Mesothelial cell of epicardium (in vitro differentiated cells): ENCODE results near the gene PDGFC. TPM values are rescaled to one million over a fixed set of nuclear protein-coding genes. Genes with fewer than 3 reads are reported as not detected.

ENCODE experiments used
- DNase-seq, 2 experiments: peaks; one replicate each; pipeline ENCODE4 v3.0.0; 2021; ENCODE audit warnings: low spot score in 2 of 2; ENCODE audit not compliant: unreplicated experiment in 2 of 2
- H3K27ac Mint-ChIP-seq: 2 replicates; pipeline ENCODE4 v1.8.0; 2021; ENCODE audit warnings: mixed read lengths
- H3K27me3 Mint-ChIP-seq: 2 replicates; pipeline ENCODE4 v1.8.0; 2021; ENCODE audit warnings: low read depth, mixed read lengths
- H3K36me3 Mint-ChIP-seq: 2 replicates; pipeline ENCODE4 v1.8.0; 2021; ENCODE audit warnings: mixed read lengths
- H3K4me1 Mint-ChIP-seq: 2 replicates; pipeline ENCODE4 v1.8.0; 2021; ENCODE audit warnings: mixed read lengths
- H3K4me3 Mint-ChIP-seq: 2 replicates; pipeline ENCODE4 v1.8.0; 2021; ENCODE audit warnings: mild to moderate bottlenecking, moderate library complexity, mixed read lengths
- H3K9me3 Mint-ChIP-seq: 2 replicates; pipeline ENCODE4 v1.8.0; 2021; ENCODE audit warnings: mixed read lengths
- total RNA-seq: library from RNA; stranded (reverse); gene quantifications from 3 replicates; pipeline ENCODE4 v1.2.1, GENCODE V29; 2021
- TF ChIP-seq, protein P1 (sequence below): fragments of 200-600 bp; sonication (generic); IDR thresholded peaks from one replicate; pipeline ENCODE4 v1.5.0; 2021; ENCODE audit warnings: antibody characterized with exemption; ENCODE audit not compliant: unreplicated experiment

PDGFC gene
- total RNA-seq, 1 donor from 2014 or later, result 83.5 TPM

DNA sequence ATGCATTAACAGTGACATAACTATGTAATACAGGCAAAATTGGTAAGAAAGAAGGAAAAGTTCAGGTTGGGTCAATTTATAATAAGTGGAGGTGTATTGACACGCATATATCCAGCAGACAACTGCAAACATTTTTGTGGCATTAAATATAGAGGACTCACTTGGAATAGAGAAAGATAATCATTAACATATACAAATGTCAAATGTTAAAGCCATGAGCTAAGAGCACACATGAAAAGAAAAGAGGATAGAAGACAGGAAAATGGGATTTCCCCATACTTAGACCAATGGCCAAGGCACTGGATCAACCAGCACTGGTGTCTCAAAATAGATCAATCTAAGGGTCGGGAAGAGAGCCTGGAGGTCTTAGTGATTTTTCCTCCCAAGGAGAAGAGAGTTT lies 187.6 kb downstream of the PDGFC start:
- Mint-ChIP-seq H3K27me3 (no peaks in the 10 kb centered on the region), H3K27ac (no peak overlapping the region), H3K4me1 (peaks cover 7% of the 10 kb centered on the region), H3K9me3 (peaks cover 5% of the 10 kb centered on the region), H3K4me3 (no peak overlapping the region), H3K36me3 (peaks cover 20% of the 10 kb centered on the region)
- DNase-seq, result no peak
- TF ChIP-seq, protein P1, sequence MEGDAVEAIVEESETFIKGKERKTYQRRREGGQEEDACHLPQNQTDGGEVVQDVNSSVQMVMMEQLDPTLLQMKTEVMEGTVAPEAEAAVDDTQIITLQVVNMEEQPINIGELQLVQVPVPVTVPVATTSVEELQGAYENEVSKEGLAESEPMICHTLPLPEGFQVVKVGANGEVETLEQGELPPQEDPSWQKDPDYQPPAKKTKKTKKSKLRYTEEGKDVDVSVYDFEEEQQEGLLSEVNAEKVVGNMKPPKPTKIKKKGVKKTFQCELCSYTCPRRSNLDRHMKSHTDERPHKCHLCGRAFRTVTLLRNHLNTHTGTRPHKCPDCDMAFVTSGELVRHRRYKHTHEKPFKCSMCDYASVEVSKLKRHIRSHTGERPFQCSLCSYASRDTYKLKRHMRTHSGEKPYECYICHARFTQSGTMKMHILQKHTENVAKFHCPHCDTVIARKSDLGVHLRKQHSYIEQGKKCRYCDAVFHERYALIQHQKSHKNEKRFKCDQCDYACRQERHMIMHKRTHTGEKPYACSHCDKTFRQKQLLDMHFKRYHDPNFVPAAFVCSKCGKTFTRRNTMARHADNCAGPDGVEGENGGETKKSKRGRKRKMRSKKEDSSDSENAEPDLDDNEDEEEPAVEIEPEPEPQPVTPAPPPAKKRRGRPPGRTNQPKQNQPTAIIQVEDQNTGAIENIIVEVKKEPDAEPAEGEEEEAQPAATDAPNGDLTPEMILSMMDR, result no peak

DNA sequence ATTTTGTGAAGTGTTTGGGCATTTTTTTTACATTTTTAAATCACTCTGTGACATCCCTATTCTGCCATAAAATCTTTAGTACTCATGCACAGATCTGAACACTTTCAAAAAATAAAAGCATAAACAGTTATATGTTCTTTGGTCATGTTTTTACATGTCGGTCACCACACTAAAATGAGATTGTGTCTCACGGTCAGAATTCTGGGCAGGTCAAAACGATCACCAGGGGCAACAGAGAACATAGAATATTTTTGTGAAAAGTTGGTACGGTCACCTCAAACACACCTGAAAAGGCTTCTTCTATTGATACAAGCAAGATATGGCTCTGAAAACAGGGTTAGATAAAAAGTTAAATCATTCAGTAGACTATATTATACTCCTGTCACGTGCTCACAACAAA lies 189.1 kb downstream of the PDGFC start:
- Mint-ChIP-seq H3K4me3 (no peak overlapping the region), H3K36me3 (peaks cover 20% of the 10 kb centered on the region), H3K27me3 (no peaks in the 10 kb centered on the region), H3K27ac (no peak overlapping the region), H3K9me3 (peaks cover 5% of the 10 kb centered on the region), H3K4me1 (peaks cover 14% of the 10 kb centered on the region)
- no peak for DNase-seq
- TF ChIP-seq, protein P1, result no peak

DNA sequence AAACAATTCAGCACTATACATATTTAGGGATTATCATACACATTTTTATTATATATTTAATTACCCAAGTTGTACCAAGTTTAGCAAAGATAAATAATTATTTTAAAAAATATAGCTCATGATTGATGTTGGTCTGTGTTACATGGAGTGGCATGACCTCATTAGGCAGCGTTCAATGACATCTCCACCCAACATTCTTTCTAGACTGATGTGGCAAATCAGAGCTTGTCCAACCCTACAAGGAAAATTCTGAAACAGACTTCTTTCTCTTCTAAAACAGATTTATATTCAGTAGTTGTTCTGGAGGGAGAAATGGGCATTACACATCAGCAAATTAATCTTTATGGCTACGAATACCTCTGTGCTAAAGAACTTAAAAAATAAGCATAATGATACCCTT lies 189.7 kb downstream of the PDGFC start:
- H3K27ac Mint-ChIP-seq, result no peak overlapping the region
- peaks cover 20% of the 10 kb centered on the region for H3K36me3 Mint-ChIP-seq
- H3K4me3 Mint-ChIP-seq, result no peak overlapping the region
- peaks cover 5% of the 10 kb centered on the region for H3K9me3 Mint-ChIP-seq
- no peaks in the 10 kb centered on the region for H3K27me3 Mint-ChIP-seq
- no peak for DNase-seq
- H3K4me1 Mint-ChIP-seq, result peaks cover 14% of the 10 kb centered on the region
- TF ChIP-seq, protein P1, result no peak

DNA sequence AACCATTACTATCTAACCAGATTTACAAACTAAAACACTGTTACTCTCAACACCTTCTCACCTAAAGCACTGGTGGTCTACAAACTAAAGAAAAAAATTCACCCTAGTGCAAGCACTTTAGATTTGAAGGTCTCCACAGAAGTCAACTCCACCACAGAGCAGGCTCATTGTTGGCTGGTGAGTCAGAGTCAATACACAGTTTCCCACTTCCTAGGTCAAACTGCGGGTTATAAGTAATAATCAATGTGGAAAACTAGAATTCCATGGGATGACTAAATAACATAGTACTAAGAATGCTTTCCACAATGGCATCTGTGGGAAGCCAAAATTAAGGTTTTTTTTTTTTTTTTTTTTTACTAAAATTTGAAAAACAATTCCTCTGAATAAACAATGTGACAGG lies 191.8 kb downstream of the PDGFC start:
- no peak overlapping the region for H3K4me3 Mint-ChIP-seq
- peaks cover 5% of the 10 kb centered on the region for H3K9me3 Mint-ChIP-seq
- H3K27me3 Mint-ChIP-seq, result no peaks in the 10 kb centered on the region
- no peak overlapping the region for H3K27ac Mint-ChIP-seq
- TF ChIP-seq, protein P1, result no peak
- peaks cover 17% of the 10 kb centered on the region for H3K4me1 Mint-ChIP-seq
- peaks cover 20% of the 10 kb centered on the region for H3K36me3 Mint-ChIP-seq
- no peak for DNase-seq

DNA sequence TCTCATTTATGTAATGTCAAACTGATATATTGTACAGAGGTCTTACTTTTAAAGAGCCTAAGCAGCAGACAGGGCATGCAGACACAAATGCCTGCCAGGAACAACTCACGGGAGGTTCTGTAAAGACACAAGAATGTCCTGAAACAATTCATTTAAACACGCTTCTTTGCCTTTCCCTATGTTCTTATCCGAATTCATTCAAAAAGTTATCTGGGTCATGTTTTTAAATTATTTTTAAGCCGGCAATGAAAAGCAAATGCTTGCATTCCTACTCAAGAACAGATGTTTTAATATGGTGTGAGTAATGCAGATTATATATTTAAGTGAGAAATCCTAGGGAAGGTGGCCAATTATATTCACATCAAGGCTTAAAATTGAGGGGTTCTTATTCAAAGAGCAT lies 192.6 kb downstream of the PDGFC start:
- Mint-ChIP-seq H3K4me1 (peaks cover 21% of the 10 kb centered on the region), H3K27ac (peak overlapping the region; percentile 84), H3K9me3 (peaks cover 5% of the 10 kb centered on the region), H3K36me3 (peaks cover 19% of the 10 kb centered on the region), H3K27me3 (no peaks in the 10 kb centered on the region), H3K4me3 (no peak overlapping the region)
- no peak for DNase-seq
- TF ChIP-seq, protein P1, result no peak

DNA sequence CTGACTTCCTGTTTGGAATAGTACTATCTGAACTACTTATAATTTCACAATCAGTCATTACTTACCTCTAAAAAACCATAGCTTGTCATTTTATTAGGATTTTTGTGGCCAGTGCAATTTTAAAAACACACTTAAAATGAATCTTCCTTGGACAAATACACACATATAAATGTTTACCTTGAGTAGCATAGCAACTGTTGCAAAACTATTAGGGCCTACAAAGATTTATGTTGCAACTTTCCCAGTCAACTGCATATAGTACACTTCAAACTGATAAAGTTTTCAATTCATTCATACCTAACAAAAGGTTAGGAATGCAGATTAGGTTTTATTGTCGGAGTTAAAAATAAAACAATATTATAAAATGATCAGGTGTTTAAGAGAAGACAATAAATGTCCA lies 193.0 kb downstream of the PDGFC start:
- no peak overlapping the region for H3K4me3 Mint-ChIP-seq
- H3K36me3 Mint-ChIP-seq, result peaks cover 14% of the 10 kb centered on the region
- peaks cover 5% of the 10 kb centered on the region for H3K9me3 Mint-ChIP-seq
- no peak for DNase-seq
- H3K4me1 Mint-ChIP-seq, result peaks cover 25% of the 10 kb centered on the region
- TF ChIP-seq, protein P1, result no peak
- peak overlapping the region; percentile 84 for H3K27ac Mint-ChIP-seq
- no peaks in the 10 kb centered on the region for H3K27me3 Mint-ChIP-seq
